Effector memory CD4-positive, alpha-beta T cell (primary cell): ENCODE data around the gene EPB42.

ENCODE experiments used
- DNase-seq, 3 donors: peaks; one replicate each; pipeline ENCODE4 v3.0.0-alpha.2; 2020
- H3K27ac ChIP-seq: 2 replicates; pipeline ENCODE4 v1.7.0; 2013; ENCODE audit warnings: mild to moderate bottlenecking, low read length, moderate library complexity; ENCODE audit not compliant: insufficient read depth, poor library complexity, severe bottlenecking
- H3K27me3 ChIP-seq: replicated peaks from 2 replicates; pipeline ENCODE4 v1.7.0; 2013; ENCODE audit warnings: mild to moderate bottlenecking, low read length; ENCODE audit not compliant: insufficient read depth, control insufficient read depth, poor library complexity, severe bottlenecking
- H3K36me3 ChIP-seq: 2 replicates; pipeline ENCODE4 v1.7.0; 2013; ENCODE audit warnings: mild to moderate bottlenecking, low read length, moderate library complexity; ENCODE audit not compliant: control insufficient read depth, insufficient read depth
- H3K4me1 ChIP-seq: 2 replicates; pipeline ENCODE4 v1.7.0; 2013; ENCODE audit warnings: low read length, mild to moderate bottlenecking; ENCODE audit not compliant: control insufficient read depth, insufficient read depth, poor library complexity, severe bottlenecking
- H3K4me3 ChIP-seq: 2 replicates; pipeline ENCODE4 v1.7.0; 2013; ENCODE audit warnings: low read length, low read depth, mild to moderate bottlenecking; ENCODE audit not compliant: insufficient read depth, poor library complexity, severe bottlenecking
- H3K9me3 ChIP-seq: 2 replicates; pipeline ENCODE4 v1.7.0; 2013; ENCODE audit warnings: mild to moderate bottlenecking, low read length, moderate library complexity; ENCODE audit not compliant: control insufficient read depth
- total RNA-seq, 3 donors: gene quantifications; one replicate each; lab custom pipeline; 2026; lab: John Stamatoyannopoulos, UW

EPB42 gene
- 0 reads per million in 3 donors for total RNA-seq

- H3K27me3 ChIP-seq: no peaks in the 10 kb centered on the region
- no peaks in the 10 kb centered on the region for H3K4me1 ChIP-seq
- no peak for DNase-seq
- no peak within 1 kb of the TSS for H3K4me3 ChIP-seq
- H3K27ac ChIP-seq: no peak within 1 kb of the TSS
- no peaks in the 10 kb centered on the region for H3K36me3 ChIP-seq
- no peaks in the 10 kb centered on the region for H3K9me3 ChIP-seq
Measured at GRCh38 chr15:43220991-43221403, at the start of gene EPB42. Gene EPB42 (minus strand): TSS chr15:43221018. CDS start chr15:43220825, 193 bp downstream.

DNA sequence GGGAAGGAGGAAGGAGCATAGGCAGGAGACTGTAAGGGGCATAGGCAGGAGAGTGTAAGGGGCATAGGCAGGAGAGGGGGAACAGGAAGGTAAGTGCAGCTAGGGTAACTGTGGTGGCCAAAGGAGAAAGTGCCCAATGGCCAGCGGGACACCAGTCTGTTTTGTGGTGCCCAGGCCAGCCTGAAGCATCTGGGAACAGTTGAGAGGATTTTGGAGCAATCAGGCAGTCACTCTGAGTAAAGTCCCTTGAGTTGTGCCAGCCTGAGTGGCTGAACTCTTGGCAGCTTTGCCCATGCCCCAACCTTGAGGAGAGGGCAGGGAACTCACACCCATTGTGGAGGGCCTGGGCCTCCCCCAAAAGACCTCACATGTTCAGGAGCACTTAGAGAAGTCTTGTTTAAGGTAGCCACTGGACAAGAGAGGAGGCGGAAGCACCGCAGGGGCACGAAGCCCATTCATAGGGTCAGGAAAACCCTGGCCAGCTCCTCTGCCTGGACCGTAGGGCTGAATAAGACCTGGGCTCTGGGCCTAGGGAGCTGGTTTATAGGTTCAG, 49.4 kb upstream of the EPB42 start:
- Histone ChIP-seq H3K4me1 (peaks cover 7% of the 10 kb centered on the region), H3K36me3 (no peaks in the 10 kb centered on the region), H3K9me3 (no peaks in the 10 kb centered on the region), H3K27ac (no peak overlapping the region), H3K27me3 (no peaks in the 10 kb centered on the region), H3K4me3 (no peak overlapping the region)
- no peak for DNase-seq

DNA sequence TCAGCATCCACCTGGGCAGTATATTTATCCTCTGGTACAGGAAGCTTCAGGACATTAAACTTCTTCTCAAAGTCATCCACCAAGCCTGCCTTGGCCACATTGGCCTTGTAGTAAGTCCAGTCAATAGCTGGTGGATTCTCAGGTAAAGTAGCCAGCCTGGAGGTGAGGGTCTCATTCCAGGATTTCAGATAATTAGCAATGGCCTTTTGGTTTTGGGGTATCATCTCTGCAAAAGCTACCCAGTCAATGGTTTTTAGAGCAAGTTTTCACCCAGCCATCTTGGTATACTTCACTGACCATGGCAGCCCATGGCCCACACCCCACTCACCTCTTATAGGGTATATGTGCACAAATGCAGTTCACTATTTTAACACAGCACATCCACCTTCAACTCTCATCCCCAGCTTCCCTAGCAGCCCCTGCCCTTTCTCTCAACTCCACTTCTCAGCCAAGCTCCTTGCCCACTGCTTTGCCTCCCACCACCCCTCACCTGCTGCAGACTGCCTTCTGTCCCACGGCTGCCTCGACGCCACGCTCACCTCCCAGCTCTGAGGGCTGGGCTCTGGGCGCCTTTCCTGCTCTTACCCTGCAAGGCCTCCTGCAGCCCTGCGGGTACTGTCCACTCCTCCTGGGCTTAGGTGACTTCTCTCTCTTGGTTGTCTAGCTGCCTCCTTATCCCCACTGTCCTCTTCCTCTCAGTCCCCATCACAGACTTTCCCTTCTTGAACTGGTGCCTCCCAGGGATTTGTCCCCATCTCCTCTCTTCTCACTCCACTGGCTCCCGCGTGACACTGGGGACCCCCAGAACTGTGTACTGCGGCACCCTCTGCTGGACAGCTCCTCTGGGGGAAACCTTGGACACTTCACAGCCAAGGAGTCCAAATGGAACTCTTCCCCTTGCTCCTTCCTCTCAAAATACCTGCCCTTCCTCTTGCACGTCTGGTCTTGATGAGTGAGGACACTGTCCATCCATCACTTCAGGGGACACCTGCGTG, 47.6 kb upstream of the EPB42 start:
- H3K27me3 ChIP-seq: no peaks in the 10 kb centered on the region
- DNase-seq: no peak

DNA sequence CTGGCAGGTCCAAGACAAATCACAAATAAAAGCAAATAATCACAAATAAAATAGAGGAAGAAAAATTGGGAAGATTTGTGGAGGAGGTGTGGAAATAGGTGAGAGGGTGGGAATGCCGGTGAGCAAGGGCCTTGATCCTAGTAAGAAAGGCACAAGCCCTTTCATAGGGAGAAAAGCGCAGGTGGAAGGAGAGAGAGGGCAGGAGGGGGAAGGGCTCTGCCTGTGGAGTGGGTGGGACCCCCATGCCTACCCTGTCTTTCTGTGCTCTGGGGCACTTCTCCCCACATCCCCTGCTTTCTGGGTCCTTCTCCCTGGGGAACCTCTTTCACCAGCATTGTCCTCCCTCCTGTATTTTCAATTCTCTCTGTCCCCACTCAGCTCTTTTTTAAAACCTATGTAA, 46.6 kb upstream of the EPB42 start:
- Histone ChIP-seq H3K36me3 (no peaks in the 10 kb centered on the region), H3K9me3 (no peaks in the 10 kb centered on the region), H3K4me1 (peaks cover 7% of the 10 kb centered on the region), H3K4me3 (no peak overlapping the region), H3K27me3 (no peaks in the 10 kb centered on the region), H3K27ac (no peak overlapping the region)
- DNase-seq: no peak

More for the DNA sequence above, 47.6 kb upstream of the EPB42 start:
- Histone ChIP-seq H3K4me3 (no peak overlapping the region), H3K4me1 (peaks cover 7% of the 10 kb centered on the region), H3K27ac (no peak overlapping the region), H3K9me3 (no peaks in the 10 kb centered on the region), H3K36me3 (no peaks in the 10 kb centered on the region)

DNA sequence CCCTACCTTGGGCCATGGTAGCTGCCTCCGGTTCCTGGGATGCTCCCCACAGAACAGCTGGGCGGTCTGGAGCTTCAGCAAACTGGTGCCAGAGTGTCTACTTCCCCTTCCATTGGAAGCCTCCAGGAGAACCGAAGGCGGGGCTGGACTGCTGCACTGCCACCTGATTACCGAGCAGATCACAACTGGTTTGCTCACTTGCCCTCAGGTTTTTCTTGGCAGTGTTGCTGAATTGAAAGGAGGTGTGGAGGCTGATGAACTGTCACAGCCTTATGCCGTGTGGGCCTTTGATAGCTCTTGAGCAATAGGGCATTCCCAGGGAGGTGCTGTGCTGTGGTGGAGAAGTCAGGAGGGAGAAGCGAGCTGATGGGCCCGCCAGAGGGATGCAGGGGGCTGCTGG, 46.0 kb upstream of the EPB42 start, which contains the start of gene TGM5:
TSS of gene TGM5 (minus strand) at position 95 of the 400 bp plus-strand sequence. CDS start at position 16, 79 bp downstream.
- no peak within 1 kb of the TSS for H3K27ac ChIP-seq
- no peaks in the 10 kb centered on the region for H3K27me3 ChIP-seq

GRCh38 chr15:43266386-43266785, 45.6 kb upstream of the EPB42 start:
- Histone ChIP-seq H3K4me3 (no peak overlapping the region), H3K4me1 (peaks cover 7% of the 10 kb centered on the region), H3K36me3 (no peaks in the 10 kb centered on the region), H3K27me3 (no peaks in the 10 kb centered on the region), H3K9me3 (no peaks in the 10 kb centered on the region), H3K27ac (no peak overlapping the region)
- DNase-seq: no peak

More for the DNA sequence above, 46.0 kb upstream of the EPB42 start, which contains the start of gene TGM5:
- no peak for DNase-seq
- Histone ChIP-seq H3K9me3 (no peaks in the 10 kb centered on the region), H3K36me3 (no peaks in the 10 kb centered on the region), H3K4me3 (no peak within 1 kb of the TSS), H3K4me1 (peaks cover 7% of the 10 kb centered on the region)

DNA sequence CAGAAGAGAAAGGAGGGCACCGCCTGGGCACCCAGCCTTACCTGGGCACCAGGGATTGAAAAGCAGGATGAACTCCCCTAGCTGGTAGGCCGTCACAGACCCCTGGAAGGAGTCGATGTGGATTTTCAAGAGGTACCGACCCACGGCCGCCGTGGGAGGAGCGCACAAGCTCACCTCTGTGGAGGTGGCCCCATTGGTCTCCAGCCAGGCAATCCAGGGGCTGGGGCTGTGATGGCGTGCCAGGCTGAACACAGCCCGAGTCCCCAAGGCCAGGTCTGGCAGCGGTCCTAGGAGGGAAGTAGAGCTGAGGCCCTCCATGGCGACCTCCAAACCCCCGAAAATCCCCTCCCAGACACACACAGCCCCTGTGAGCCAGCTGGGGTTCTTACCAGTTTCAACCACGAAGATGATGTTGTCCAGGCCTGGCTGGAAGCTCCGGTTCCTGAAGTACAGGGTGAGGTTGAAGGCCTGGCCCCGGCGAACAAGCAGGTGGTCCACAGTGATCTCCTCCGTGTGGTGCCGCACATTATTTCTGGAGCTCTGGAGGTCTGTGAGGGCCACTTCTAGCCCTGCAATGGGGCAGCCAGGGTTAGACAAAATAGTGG, 39.3 kb upstream of the EPB42 start:
- Histone ChIP-seq H3K4me3 (no peak overlapping the region), H3K36me3 (no peaks in the 10 kb centered on the region), H3K9me3 (no peaks in the 10 kb centered on the region), H3K27me3 (no peaks in the 10 kb centered on the region), H3K4me1 (no peaks in the 10 kb centered on the region), H3K27ac (no peak overlapping the region)
- no peak for DNase-seq

DNA sequence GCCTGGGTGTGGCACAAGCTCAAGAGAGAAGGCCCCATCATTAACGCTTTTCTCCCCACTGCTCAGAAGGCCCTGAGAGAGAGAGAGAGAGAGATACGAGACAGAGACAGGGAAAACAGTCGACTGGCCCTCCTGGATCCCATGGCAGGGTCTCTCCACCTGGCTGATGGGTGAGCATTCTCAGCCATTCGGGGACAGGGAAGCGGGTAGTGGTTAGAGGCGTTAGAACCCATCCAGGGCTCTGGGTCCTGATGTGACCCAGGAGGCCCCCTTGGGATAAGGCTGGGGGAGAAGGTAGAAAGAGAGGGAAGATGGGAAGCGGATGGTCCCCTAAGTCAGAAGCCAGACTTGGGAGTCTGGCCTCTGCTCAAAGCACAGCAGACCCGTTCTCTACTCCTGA, 38.0 kb upstream of the EPB42 start:
- DNase-seq: no peak
- Histone ChIP-seq H3K9me3 (no peaks in the 10 kb centered on the region), H3K4me1 (no peaks in the 10 kb centered on the region), H3K27me3 (no peaks in the 10 kb centered on the region), H3K4me3 (no peak overlapping the region), H3K36me3 (no peaks in the 10 kb centered on the region), H3K27ac (no peak overlapping the region)

DNA sequence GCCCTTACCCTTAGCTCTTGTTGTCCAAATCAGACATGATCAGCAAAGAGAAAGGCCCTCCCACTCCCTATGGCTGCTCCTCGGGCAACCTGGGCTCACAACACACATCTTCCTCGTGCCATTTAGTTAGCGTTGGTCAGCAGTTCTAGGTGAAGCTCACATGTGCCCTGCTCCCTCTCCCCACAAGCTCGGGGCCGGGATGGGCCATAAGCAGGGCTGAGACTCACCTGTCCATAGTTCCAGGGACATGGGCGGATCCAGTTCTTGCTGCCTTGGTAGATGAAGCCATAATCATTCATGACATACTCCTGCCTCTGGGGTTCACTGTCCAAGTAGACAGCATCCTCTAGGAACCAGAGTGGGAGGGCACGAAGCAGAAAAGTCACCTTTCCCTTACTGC, 35.5 kb upstream of the EPB42 start:
- DNase-seq: no peak
- Histone ChIP-seq H3K9me3 (no peaks in the 10 kb centered on the region), H3K4me1 (no peaks in the 10 kb centered on the region), H3K27me3 (no peaks in the 10 kb centered on the region), H3K27ac (no peak overlapping the region), H3K4me3 (no peak overlapping the region), H3K36me3 (no peaks in the 10 kb centered on the region)
